HepG2 (cell line): ENCODE data around the gene BAHD1. TPM values are rescaled to one million over a fixed set of nuclear protein-coding genes. Genes with fewer than 3 reads are reported as not detected.

Source experiments
- DRAP1 ChIP-seq: IDR thresholded peaks from 2 replicates; pipeline ENCODE4 v1.6.1; 2016; ENCODE audit warnings: missing genetic modification reagents, missing compliant biosample characterization
- E2F5 ChIP-seq: sonication (generic); formaldehyde crosslinking; conservative IDR thresholded peaks from 2 replicates; pipeline ENCODE4 v1.4.0; 2020; ENCODE audit warnings: missing genetic modification reagents
- HOXA5 ChIP-seq: sonication (generic); formaldehyde crosslinking; IDR thresholded peaks from 2 replicates; pipeline ENCODE4 v1.4.0; 2020; ENCODE audit warnings: missing genetic modification reagents
- NCOA2 ChIP-seq: sonication (generic); formaldehyde crosslinking; IDR thresholded peaks from 2 replicates; pipeline ENCODE4 v1.8.0; 2022; ENCODE audit warnings: inconsistent platforms
- PAXIP1 ChIP-seq: sonication (generic); formaldehyde crosslinking; conservative IDR thresholded peaks from 2 replicates; pipeline ENCODE4 v1.4.0; 2020; ENCODE audit warnings: mild to moderate bottlenecking, missing genetic modification reagents, moderate library complexity
- RXRA ChIP-seq: sonication (generic); formaldehyde crosslinking; IDR thresholded peaks from 2 replicates; pipeline ENCODE4 v1.5.1; 2020; ENCODE audit warnings: missing genetic modification reagents
- THAP11 ChIP-seq: IDR thresholded peaks from 2 replicates; pipeline ENCODE4 v1.6.1; 2016; ENCODE audit warnings: missing biosample characterization, missing genetic modification reagents
- ZNF263 ChIP-seq: sonication (generic); formaldehyde crosslinking; IDR thresholded peaks from 2 replicates; pipeline ENCODE4 v1.4.0; 2020; ENCODE audit warnings: missing genetic modification reagents
- ZNF326 ChIP-seq: sonication (generic); formaldehyde crosslinking; IDR thresholded peaks from 2 replicates; pipeline ENCODE4 v1.4.0; 2020; ENCODE audit warnings: missing genetic modification reagents, borderline replicate concordance
- ZNF335 ChIP-seq: sonication (generic); formaldehyde crosslinking; IDR thresholded peaks from 2 replicates; pipeline ENCODE4 v1.4.0; 2020; ENCODE audit warnings: missing genetic modification reagents
- polyA plus RNA-seq, 8 experiments: library from polyadenylated mRNA; depleted of rRNA in 3 of 8; stranded (reverse) in 7 of 8; unstranded in 1 of 8; fragments of >200 nt; fragmentation: Illumina TruSeq in 4 of 8; extraction: Trizol in 4 of 8; gene quantifications; 2 replicates each; pipeline versions ENCODE4 v1.2.1 to v1.2.3, GENCODE V29; 2011 to 2016; ENCODE audit warnings: low read depth in 4 of 8, missing spikeins in 1 of 8, mixed read lengths in 1 of 8; ENCODE audit not compliant: insufficient read depth in 1 of 8
- total RNA-seq, 5 experiments: library from RNA; depleted of rRNA; stranded (reverse); fragments of >200 nt; fragmentation: Illumina TruSeq; extraction: Trizol; gene quantifications; 2 replicates each; pipeline ENCODE4 v1.2.3, GENCODE V29; 2016; ENCODE audit warnings: low read depth in 1 of 5
- TF ChIP-seq, protein P1 (sequence below): IDR thresholded peaks from 2 replicates; pipeline ENCODE4 v1.6.1; 2016; ENCODE audit warnings: missing compliant biosample characterization, missing genetic modification reagents, borderline replicate concordance
- TF ChIP-seq, protein P2 (sequence below): sonication (generic); formaldehyde crosslinking; IDR thresholded peaks from 2 replicates; pipeline ENCODE4 v1.5.0; 2020; ENCODE audit warnings: missing genetic modification reagents, mild to moderate bottlenecking, borderline replicate concordance

Gene BAHD1
- total and polyA plus RNA-seq, 2 of the 13 experiments (the other 11 are each of a cell fraction or from before 2014, with no cell fraction given) = 3.3 to 8.7 TPM

GRCh38 chr15:40506964-40507571 lies 66.3 kb downstream of the BAHD1 start (continued):
- TF ChIP-seq, protein P1, sequence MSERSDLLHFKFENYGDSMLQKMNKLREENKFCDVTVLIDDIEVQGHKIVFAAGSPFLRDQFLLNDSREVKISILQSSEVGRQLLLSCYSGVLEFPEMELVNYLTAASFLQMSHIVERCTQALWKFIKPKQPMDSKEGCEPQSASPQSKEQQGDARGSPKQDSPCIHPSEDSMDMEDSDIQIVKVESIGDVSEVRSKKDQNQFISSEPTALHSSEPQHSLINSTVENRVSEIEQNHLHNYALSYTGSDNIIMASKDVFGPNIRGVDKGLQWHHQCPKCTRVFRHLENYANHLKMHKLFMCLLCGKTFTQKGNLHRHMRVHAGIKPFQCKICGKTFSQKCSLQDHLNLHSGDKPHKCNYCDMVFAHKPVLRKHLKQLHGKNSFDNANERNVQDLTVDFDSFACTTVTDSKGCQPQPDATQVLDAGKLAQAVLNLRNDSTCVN (CRISPR knock-in tag) = peak; percentile 54; the same call in 1 of the 2 replicates
- peak; percentile 47; the same call in 1 of the 2 replicates for TF ChIP-seq THAP11 (CRISPR knock-in tag)
- TF ChIP-seq HOXA5 (CRISPR knock-in tag) = 0 out of 2 replicates have a peak, but pooled peaks have one; percentile 54
- TF ChIP-seq RXRA (CRISPR knock-in tag) = 0 out of 2 replicates have a peak, but pooled peaks have one; percentile 23
- peak; percentile 41; the same call in 1 of the 2 replicates for TF ChIP-seq PAXIP1 (CRISPR knock-in tag)
- TF ChIP-seq ZNF263 = 0 out of 2 replicates have a peak, but pooled peaks have one; percentile 37
- TF ChIP-seq ZNF335 (CRISPR knock-in tag) = 0 out of 2 replicates have a peak, but pooled peaks have one; percentile 31
- TF ChIP-seq, protein P2, sequence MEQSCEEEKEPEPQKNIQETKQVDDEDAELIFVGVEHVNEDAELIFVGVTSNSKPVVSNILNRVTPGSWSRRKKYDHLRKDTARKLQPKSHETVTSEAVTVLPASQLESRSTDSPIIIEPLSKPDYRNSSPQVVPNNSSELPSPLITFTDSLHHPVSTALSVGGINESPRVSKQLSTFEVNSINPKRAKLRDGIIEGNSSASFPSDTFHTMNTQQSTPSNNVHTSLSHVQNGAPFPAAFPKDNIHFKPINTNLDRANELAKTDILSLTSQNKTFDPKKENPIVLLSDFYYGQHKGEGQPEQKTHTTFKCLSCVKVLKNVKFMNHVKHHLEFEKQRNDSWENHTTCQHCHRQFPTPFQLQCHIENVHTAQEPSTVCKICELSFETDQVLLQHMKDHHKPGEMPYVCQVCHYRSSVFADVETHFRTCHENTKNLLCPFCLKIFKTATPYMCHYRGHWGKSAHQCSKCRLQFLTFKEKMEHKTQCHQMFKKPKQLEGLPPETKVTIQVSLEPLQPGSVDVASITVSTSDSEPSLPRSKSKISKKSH (CRISPR knock-in tag) = peak; percentile 60; the same call in 1 of the 2 replicates
- TF ChIP-seq ZNF326 = no peak
- no peak for TF ChIP-seq DRAP1 (CRISPR knock-in tag)
- TF ChIP-seq E2F5 (CRISPR knock-in tag) = no peak
- no peak for TF ChIP-seq NCOA2
